ENCODE measurements around the gene MTX1. TPM values are rescaled to one million over a fixed set of nuclear protein-coding genes. Genes with fewer than 3 reads are reported as not detected.
"Not testable (repeated sequence)": the region's sequence is repeated elsewhere in the genome, so short reads cannot be mapped to it uniquely, and the experiment has no call there.

The MTX1 gene
- total RNA-seq, 4 donors from 2014 or later: 20.5 to 54.8 (median 40.8) TPM

DNA sequence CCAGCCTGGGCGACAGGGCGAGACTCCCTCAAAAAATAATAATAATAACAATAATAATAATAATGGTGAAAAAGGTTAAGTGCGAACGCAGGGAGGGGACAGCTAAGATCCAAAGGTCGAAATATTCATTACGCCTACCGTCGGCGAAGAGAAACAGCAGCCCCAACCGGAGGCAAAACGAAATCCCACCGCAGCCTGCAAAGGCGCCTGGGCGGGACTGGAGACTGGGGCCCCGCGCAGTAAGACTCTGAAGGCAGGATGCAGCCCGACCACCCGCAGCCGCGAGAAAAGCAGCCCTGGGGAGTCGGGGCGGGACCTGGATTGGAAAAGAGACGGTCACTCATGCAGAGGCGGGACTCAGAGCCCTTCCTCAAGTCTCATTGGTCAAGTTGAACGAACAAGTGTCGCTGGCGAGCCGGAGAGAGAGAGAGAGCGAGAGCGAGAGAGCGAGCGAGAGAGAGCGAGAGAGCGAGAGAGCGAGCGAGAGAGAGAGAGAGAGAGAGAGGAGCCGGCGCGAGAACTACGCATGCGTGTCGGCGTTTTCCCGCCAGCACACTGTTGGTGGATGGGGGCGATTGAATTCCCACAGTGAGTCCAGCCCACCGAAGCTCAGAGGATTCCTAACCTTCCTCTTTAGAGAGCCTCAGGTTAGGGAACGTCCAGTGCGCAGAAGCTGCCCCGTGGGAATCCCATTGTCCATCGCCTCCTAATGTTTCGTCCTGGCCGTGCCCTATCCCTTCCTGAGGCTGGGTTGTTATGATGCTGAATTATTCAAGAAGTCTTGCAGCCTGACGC is 36.1 kb downstream of the MTX1 start:
- peak; percentile 98 to 99 for DNase-seq (ENCODE audit: low spot score in 2 of 2)
- WGBS, 2 donors: 0 to 1% methylated on average over 53 of the region's 53 CpGs
- intact Hi-C loops (cut with DNase I; ENCODE audit: low total_unique reads): no loop called here
- H3K4me3 ChIP-seq (ENCODE audit: low read depth, poor library complexity, severe bottlenecking): peak overlapping the region; percentile 24
- TF ChIP-seq, protein P1, sequence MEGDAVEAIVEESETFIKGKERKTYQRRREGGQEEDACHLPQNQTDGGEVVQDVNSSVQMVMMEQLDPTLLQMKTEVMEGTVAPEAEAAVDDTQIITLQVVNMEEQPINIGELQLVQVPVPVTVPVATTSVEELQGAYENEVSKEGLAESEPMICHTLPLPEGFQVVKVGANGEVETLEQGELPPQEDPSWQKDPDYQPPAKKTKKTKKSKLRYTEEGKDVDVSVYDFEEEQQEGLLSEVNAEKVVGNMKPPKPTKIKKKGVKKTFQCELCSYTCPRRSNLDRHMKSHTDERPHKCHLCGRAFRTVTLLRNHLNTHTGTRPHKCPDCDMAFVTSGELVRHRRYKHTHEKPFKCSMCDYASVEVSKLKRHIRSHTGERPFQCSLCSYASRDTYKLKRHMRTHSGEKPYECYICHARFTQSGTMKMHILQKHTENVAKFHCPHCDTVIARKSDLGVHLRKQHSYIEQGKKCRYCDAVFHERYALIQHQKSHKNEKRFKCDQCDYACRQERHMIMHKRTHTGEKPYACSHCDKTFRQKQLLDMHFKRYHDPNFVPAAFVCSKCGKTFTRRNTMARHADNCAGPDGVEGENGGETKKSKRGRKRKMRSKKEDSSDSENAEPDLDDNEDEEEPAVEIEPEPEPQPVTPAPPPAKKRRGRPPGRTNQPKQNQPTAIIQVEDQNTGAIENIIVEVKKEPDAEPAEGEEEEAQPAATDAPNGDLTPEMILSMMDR (IDR thresholded peaks at IDR 0.05): peak in 2 of 3 donors; percentile 75 to 98
- peak in 1 of 2 donors; percentile 78 for TF ChIP-seq POLR2A (IDR thresholded peaks at IDR 0.05)

DNA sequence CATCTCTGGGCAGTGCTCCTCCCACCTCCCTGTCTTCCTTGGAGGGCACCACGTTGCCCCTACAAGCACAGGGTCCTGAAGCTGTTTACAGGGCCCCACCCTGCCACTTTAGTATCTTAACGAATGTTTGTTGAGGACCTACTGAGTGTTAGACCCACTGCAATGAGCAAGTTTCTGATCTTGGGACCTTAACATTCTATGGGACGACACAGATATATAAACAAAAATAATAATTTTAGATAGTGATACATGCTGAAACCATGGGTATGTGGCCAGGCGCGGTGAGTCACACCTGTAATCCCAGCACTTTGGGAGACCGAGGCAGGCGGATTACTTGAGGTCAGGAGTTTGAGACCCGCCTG is 36.6 kb downstream of the MTX1 start:
- intact Hi-C loops (cut with DNase I; ENCODE audit: low total_unique reads): no loop called here
- no peak for TF ChIP-seq POLR2A (IDR thresholded peaks at IDR 0.05)
- TF ChIP-seq, protein P1 (IDR thresholded peaks at IDR 0.05): no peak
- WGBS, 2 donors: 62 to 63% methylated on average over 8 of the region's 8 CpGs

DNA sequence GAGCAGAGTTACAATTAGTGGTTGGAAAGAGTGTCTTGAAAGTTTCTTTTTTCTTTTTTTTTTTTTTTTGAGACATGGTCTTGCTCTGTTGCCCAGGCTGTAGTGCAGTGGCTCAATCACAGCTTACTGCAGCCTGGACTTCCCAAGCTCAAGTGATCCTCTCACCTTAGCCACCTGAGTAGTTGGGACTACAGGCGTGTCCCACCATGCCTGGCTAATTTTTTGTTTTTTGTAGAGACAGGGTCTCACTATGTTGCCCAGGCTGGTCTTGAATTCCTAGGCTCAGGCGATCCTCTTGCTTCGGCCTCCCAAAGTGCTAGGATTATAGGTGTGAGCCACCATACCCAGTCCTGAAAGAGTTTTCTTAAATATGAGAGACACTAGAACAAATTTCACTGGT is 38.3 kb downstream of the MTX1 start:
- intact Hi-C loops (cut with DNase I; ENCODE audit: low total_unique reads); DNase-seq (ENCODE audit: low spot score in 2 of 2); H3K4me3 ChIP-seq (ENCODE audit: low read depth, poor library complexity, severe bottlenecking): not testable (repeated sequence)
- 89 to 95% methylated on average over 3 of the region's 3 CpGs for WGBS, 2 donors

More for the DNA sequence above, 36.6 kb downstream of the MTX1 start:
- DNase-seq (ENCODE audit: low spot score in 2 of 2): no peak
- no peak overlapping the region for H3K4me3 ChIP-seq (ENCODE audit: low read depth, poor library complexity, severe bottlenecking)

DNA sequence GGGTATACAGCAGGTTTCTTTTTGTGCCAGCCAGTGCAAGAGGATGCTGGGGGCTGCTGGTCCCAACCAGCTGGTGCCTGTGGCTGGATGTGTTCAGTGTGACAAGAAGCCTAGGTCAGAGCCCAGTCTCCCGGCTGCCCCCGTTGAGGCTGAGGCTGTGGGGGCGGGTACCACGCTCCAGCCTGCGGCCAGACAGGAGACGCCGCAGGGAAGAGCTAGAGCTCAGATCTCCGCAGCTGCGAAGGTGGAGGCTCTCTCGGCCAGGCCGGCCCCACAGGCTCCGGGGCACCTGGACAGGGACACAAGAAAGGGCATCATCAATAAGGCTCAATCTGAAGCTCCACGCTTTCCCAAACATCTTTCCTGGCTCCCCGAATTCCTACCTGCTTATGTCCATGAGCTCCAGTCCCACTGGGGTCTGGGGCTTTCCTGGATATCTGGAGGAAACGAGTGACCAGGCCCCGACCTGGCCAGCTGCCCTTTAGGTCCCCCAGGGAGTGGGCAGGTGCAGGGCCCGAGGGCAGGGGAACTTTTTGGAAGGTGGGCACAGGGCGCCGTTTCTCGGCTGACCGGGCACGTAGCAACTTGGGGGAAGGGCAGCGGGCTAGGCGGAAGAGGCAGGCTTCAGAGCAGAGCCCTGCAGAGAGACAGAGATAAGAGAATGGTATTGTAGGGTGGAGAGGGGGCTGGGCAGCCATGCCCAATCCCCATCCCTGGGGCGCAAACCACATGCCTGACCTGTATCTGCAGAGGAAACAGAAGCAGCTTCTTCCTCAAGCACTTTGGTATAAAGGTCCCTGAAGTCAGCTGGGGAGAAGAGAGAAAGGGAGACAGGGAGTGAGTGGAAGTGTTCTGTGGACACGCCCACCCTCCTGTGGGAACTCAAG is 39.4 kb downstream of the MTX1 start:
- no peak overlapping the region for H3K4me3 ChIP-seq (ENCODE audit: low read depth, poor library complexity, severe bottlenecking)
- intact Hi-C loops (cut with DNase I; ENCODE audit: low total_unique reads): no loop called here
- TF ChIP-seq, protein P1 (IDR thresholded peaks at IDR 0.05): no peak
- TF ChIP-seq POLR2A (IDR thresholded peaks at IDR 0.05): no peak
- 88% methylated on average over 16 to 26 of the region's 26 CpGs for WGBS, 2 donors
- DNase-seq (ENCODE audit: low spot score in 2 of 2): no peak

DNA sequence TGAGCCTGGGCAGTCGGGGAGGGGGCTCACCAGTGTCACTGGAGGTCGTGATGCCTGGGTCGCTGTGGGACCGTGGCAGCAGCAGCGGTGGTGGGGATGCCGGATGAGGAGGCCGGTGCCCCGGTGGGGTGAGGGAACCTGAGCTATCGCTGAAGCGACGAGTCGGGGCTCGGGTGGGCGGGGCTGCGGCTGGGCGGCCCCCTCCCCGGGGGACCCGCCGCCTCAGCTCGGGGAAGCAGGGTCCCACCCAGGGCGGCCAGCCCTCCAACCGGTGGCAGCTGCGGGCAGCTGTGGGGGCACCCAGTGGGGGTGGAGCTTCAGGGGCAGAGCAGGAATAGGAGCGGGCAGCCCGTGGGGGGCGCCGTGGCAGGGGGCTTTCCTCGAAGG is 41.7 kb downstream of the MTX1 start:
- intact Hi-C loops (cut with DNase I; ENCODE audit: low total_unique reads): loop anchor here (5.0 kb wide), 1 partner anchor 72 kb away; the partner anchor contains the start of gene RUSC1
- DNase-seq (ENCODE audit: low spot score in 2 of 2): no peak
- H3K4me3 ChIP-seq (ENCODE audit: low read depth, poor library complexity, severe bottlenecking): no peak overlapping the region
- WGBS, 2 donors: 28 to 40% methylated on average over 23 to 24 of the region's 28 CpGs
- TF ChIP-seq, protein P1 (IDR thresholded peaks at IDR 0.05): no peak
- no peak for TF ChIP-seq POLR2A (IDR thresholded peaks at IDR 0.05)

Measured in lower leg skin (tissue), 4 donors.